Measurements from ENCODE around the gene MSRB1.

The MSRB1 gene, protein sequence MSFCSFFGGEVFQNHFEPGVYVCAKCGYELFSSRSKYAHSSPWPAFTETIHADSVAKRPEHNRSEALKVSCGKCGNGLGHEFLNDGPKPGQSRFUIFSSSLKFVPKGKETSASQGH

DNA sequence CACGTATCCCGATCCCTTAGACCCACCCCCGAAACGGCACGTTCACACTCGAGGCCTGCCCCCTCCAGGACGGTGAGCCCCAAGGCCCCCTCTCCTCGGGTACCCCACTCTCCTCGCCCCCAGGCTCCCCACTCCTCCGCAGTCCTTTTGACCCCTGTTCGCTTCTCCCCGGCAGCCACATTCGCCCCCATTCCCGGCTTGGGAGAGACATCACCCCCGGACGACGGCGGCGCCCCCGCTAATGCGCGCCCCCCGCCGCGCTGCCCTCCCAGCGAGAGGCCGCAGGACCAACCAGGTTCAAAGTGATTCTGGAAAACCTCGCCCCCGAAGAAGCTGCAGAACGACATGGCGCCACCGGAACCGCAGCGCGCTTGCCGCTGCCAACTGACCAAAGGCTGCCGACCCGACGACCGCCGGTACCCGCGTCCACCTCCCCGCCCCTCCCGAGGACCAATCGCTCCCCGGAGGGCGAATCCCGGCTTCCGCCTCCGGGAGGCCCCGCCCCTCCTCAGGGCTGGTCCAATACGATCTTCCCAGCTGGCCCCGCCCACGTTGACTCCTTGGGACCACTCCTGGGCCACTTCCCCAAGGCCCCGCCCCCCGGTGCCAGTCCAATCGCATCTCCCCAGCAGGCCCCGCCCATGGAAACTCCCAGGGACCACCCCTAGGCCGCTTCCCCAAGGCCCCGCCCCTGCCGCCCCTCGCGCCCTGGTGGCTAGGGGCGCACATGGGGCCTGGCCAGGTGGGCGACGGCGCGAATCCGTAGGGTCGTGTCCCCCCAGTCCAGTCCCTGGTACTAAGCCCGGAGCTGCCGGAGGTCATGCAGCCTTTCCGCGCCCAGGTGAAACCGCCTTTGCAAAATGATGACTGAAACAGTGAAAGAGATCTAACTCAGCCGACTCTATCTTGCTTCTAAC, at the start of gene MSRB1:
Gene MSRB1, minus strand, starts transcription at position 390 of the 917 bp plus-strand sequence. Its CDS starts 43 bp downstream, at position 347.
- peak; percentile 100 for DNase-seq

DNA sequence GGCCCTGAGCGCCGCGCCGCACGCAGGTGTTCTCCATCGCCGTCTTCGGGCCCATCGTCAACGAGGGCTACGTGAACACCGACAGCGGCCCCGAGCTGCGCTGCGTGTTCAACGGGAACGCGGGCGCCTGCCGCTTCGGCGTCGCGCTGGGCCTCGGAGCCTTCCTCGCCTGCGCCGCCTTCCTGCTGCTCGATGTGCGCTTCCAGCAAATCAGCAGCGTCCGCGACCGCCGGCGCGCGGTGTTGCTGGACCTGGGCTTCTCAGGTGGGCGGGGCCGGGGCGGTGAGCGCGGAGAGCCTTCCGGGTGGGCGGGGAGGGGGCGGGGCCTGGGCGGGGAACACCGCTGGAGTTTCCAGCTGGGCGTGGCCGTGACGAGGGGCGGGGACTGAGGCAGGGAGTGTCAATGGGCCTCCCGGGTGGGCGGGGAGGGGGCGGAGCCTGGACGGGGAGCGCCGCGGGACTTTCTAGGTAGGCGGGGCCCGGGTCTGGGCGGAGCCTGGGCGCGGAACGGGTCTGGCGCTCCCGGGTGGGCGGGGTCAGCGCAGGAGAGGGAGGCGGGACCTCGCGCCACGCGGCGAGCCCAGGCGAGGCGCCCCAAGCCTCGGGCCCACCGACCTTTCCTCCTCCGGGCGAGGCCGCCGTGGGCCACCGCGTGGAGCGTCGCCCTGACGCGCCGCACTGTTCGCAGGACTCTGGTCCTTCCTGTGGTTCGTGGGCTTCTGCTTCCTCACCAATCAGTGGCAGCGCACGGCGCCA, 49.1 kb upstream of the MSRB1 start:
- peak; percentile 49 for DNase-seq

DNA sequence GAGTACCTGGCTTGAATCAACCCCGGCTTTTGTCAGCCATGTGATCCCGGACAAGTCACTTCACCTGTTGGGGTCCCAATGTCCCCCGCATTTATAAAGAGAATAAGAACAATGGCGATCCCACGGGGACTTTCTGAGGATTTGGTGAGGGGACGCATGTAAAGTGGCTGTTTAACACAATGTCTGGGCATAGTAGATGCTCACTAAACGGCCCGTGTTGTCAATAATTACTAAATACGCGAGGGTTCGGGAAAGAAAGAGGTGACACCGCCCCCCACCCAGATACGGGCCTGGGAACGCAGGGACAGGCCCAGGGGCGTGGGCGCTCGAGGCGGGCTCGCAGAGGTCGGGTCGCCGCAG, 48.6 kb upstream of the MSRB1 start:
- no peak for DNase-seq

DNA sequence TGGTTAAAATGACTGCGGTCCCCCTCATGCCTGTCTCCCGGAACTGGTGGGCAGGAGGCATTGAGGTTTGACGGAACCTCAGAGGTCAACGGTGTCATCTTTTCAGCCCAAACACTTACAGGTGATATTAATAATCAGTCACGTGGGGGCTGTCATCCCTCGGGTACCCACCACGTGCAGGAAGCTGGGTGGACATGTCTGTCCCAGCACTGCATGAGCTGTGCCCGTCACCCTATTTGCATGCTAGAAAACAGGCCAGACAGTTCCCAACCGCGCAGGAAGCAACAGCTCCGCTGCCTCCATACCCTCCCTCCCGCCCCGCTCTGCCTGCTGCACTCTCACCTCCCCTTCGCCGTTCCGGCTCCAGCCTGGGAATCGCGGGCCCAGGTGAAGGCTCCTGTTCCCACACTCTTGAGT, 48.1 kb upstream of the MSRB1 start:
- DNase-seq, result peak; percentile 36

DNA sequence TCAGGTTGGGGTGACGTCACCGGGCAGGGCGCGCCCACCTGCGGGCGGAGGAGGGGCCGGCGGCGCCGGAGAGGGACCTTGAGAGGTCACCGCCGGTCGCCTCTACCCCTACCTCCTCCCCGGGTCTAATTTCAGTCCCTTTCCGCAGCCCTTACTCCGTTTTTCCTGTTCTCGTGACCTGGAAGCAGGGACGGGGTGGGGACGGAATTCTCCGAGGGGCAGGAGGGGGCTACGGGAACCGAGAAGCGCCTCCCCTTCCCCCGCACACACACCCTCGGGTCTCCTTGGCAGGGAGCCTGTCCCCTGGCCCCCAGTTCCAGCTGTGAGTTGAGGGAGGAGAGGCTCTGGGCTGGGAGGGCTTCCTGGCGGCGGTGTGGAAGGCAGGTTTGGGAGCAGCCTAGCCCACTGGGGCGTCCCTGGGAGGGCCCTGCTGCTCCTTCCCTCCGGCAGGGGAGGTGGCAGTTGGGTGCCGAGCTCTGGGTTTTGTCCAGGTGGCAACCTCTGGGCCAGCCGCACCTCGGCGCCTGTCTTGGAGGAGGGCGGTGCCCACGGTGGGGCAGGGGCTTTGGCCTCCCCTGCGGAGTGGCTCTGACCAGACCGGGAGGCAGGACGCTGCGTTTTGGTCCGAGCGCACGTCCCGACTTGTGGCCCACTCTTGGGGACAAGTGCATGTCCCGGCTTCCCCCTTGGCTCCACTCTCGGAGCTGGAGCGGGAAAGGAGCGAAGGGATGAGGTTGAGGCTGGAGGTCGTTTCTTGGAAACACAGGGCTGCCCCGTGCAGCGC, 47.5 kb upstream of the MSRB1 start:
- peak; percentile 83 for DNase-seq

DNA sequence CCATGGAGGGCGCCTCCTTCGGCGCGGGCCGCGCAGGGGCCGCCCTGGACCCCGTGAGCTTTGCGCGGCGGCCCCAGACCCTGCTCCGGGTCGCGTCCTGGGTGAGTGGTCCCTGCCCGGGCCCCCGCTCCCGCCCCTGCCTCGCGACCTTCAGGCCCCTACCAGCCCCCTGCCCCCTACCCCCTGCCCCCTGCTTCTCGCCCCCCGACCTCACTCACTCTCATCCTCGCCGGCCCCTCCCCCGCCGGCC, 47.0 kb upstream of the MSRB1 start:
- DNase-seq, result no peak

DNA sequence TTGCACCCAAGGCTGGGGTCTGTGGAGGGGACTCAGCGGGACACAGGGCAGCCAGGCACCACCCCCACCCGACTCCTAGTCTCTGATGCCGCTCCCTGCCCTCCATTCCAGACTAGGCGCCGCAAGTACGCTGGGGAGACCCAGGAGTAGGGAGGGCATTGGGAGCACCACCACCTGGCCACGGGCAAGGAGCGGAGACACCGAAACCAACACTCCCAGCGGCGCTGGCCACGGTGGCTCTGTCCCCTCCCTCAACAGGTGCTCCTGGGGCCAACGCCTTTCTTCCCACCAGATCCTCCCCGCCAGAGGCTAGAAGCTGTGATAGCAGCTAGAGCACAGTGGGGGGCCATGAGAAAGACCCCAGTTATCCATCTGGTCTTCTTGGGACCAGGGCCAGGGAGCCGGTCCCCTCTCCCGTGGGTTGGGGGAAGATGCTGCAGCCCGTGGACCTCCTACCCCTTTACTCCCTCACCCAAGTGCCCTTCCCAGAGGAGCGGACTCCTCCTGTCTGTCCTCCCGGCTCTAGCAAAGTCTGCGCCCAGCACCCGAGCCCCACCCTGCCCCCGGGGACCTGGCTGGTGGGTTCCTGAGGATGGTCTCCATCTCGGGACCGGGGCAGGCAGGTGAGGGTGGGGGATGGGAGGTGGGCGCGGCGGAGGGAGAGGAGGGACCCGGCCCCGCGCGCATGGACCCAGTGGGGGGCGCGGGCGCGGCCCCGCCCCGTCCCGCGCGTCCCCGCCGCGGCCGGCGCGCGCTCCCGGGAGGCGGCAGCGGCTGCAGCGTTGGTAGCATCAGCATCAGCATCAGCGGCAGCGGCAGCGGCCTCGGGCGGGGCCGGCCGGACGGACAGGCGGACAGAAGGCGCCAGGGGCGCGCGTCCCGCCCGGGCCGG, 46.5 kb upstream of the MSRB1 start, which contains the start of gene SYNGR3:
Gene SYNGR3, plus strand, starts transcription at position 762 of the 892 bp plus-strand sequence. CDS start 133 bp downstream, outside the sequence.
- DNase-seq, result peak; percentile 90

DNA sequence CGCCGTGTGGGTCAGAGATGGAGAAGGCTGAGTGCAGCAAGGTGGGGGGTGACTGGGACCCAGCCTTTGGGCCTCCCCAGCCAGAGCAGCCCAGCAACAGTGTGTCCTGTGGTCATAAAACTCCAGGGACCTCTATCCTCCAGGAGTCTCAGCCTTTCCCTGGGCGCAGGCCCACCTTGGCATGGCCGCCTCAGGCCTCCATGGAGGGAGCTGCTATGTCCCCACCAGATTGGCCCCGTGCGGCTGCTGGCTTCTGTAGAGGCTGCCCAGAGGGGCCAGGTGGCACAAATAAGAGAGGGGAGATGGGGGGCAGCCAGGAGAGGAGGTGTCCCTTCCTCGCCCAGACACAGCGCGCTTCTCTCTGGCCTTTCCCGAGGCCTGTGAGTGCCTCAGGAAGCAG, 44.2 kb upstream of the MSRB1 start:
- DNase-seq, result no peak

DNA sequence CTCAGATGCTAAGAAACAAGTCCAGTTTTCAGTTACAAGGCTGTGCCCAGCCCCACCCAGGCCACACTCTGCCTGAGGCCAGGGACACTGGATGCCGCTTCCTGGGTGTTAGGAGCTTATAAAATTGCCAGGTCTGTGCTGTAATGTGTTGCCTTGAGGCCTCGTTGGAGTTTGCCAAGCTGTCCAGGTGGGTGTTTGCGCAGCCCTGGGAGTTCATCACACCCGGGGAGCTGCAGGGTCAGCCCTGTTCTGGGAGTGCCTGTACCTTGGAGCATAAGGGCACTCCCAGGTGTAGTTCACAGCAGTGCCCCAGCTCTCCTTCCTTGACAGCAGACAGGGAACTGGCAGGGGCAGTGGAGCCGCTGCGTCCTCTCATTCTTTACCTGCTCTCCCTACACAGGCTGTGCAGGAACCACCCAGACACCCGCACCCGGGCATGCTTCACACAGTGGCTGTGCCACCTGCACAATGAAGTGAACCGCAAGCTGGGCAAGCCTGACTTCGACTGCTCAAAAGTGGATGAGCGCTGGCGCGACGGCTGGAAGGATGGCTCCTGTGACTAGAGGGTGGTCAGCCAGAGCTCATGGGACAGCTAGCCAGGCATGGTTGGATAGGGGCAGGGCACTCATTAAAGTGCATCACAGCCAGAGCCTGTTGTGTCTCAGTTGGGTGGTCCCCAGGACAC, 42.6 kb upstream of the MSRB1 start:
- no peak for DNase-seq

DNA sequence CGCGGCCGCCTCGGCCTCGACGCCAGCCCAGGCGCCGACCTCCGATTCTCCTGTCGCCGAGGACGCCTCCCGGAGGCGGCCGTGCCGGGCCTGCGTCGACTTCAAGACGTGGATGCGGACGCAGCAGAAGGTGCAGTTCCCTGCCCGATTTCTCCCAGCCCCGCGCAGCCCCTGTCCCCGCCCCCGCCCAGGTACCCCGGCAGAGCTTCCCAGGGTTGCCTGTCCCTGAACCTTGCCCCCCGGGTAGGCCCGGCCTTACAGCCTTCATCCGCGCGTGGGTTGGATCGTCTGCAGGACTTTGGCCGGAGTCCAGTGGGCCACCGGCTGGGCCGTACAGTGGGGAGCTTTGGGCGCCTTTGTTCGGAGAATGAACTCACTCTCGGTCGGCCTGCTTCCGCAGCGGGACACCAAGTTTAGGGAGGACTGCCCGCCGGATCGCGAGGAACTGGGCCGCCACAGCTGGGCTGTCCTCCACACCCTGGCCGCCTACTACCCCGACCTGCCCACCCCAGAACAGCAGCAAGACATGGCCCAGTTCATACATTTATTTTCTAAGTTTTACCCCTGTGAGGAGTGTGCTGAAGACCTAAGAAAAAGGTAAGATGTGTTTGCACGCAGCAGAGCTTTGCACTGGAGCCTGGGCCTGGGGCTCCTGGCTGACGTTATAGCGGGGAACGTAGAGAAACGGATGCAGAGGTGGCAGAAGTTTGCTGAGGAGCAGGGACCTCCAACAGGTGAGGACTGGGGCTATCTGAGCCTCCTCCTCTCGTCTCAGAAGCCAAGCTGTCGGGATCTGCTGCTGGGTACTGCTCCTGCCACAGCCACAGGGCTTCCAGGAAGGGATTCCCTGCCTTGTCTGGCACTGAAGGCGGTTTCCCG, 41.6 kb upstream of the MSRB1 start:
- peak; percentile 74 for DNase-seq

DNA sequence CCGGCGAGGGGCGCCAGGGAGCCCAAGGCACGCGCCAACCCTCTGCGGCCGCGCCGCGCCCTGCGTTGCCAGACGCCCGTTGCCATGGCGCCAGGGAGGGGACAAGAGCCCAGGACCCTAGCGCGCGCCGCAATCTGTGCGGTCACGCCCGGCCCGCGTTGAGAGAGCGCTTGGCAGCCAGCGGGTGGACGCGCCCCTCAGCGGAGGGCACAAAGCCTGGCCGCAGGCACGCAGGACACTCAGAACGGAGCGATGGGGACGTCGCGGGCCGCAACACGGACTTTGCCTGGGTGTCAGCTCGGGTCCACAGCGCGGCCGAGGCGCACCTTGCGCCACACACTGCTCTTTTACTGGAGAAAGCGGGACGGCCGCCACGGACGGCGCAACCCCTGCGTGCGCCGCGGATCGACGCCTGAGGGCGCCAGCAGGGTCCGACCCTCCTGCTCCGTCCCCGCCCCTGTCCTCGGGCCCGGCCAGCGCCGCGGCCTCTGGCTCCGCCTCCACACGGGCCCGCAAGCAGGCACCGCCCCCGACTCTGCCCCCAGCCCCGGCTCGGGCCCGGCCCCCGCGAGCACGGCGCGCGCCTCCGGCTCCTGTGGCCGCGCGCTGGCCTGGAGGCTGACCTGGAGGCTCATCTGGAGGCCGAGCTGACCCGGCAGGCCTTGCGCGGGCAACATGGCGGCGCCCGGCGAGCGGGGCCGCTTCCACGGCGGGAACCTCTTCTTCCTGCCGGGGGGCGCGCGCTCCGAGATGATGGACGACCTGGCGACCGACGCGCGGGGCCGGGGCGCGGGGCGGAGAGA, 40.7 kb upstream of the MSRB1 start, which contains the start of gene GFER:
Gene GFER, plus strand, starts transcription at position 650 of the 803 bp plus-strand sequence. Its CDS starts 26 bp downstream, at position 676.
- DNase-seq, result peak; percentile 98

DNA sequence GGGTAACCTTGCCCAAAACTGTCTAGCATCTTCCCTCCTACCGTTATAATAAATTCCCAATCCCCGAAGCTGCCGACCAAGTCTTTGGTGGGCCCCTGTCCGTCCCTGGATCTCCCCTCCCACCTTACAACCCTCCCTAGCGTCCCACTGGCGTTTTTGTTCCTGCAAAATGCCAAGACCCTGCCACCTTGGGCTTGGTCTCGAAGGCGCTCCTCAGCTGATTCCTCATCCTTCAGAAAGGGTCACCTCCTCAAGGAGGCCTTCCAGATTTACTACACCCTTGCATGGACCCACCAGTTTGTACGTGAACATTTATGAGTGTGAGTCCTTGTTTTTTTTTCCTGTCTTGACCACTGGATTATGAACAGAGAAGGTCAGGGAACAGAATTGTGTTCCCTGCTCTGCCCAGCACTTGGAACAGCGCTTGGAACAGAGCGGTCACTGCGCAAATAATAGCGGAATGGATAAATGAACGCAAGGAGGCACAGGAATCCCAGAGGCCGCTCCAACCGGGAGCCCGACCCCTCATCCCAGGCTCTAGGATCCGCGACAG, 40.1 kb upstream of the MSRB1 start:
- no peak for DNase-seq

DNA sequence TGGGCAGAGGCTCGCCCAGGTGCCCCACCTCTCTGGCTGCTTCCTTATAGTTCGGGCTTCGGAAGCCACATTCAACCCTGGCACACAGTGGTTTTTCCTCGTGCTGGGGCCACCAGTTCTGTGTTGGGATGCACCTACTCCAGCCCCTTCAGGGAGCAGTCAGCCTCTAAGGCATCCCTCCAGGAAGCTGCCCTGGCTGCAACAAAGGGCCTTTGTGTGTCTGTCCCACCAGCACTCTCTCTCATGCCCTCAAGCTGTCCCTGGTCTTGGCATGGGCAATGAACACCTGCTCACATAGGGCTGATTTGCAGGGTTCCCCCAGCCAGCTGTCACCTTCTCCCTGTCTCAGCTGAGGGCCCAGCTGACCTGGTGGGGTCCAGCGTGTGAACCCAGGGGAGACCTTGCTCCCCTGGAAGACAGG, 39.0 kb upstream of the MSRB1 start:
- DNase-seq, result peak; percentile 91

DNA sequence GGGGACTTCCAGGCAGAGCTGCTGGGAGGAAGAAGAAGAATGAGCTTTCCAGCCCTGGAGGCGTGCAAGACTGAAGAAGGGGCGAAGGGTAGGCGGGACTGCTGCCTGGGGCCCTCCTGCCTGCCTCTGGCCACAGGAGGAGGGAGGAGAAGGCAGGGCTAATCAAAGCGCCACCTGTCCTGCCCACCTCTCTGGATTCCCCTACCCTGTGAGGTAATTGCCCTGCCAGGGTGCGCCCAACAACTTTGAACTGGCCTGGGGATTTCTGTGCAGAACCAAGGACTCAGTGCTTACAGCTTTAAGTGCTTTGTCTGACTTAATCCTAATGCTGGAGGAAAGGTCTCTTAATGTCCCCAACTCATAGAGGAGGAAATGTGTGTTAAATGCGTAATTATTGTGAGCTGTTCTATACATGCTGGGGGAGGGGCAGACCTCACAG, 38.4 kb upstream of the MSRB1 start, which contains the start of gene NOXO1:
Gene NOXO1, minus strand, starts transcription at position 72 of the 439 bp plus-strand sequence. CDS start 290 bp downstream, outside the sequence.
- peak; percentile 80 for DNase-seq

DNA sequence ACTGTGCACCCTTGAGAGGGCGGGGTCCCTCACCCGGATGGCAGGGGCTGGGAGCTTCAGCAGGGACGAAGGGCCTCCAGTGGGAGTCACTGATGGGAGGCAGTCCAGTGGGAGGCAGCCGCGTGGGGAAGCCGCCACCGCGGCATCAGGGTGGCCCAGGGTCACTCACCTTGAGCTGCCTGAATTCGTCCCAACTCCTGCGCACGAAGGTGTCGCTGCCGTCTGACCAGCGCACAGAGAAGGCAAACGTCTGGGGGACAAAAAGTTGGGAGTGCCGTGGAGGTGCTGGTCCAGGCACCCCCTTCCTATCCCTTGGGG, 37.7 kb upstream of the MSRB1 start:
- no peak for DNase-seq

DNA sequence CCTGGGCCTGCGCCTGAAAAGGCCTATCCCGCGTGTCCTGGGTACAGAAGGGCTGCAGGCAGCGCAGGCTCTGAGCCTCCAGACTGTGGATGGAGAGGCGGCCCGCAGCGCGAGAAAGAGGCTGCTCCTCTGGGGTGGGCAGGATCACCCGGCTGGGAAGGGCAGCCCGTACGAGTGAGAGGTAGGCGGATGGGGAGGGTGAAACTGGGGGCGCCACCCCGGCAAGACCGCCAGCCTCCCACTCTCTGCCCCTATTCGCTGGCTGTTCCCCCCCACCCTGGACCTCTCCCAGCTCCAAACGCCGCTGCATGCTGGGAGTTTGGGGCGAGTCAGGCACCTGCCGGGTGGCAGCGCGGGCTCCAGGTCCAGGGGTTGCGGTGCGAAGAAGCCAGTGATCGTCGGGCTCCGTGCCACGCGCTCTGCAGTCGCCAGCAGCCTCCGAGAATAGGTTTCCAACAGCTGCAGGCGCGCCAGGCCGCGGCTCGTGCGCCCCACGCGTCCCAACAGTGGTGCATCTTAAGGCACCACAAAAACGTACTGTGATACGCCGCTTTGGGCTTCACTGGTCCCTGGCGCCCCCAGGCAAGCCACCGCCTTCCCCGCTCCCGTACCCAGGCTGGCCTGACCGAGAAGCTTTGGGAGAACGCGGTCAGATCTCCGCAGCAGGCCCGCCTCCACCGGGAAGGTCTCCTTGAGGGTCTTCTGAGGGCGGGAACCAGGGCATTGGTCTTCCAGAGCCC, 37.2 kb upstream of the MSRB1 start:
- DNase-seq, result peak; percentile 78

DNA sequence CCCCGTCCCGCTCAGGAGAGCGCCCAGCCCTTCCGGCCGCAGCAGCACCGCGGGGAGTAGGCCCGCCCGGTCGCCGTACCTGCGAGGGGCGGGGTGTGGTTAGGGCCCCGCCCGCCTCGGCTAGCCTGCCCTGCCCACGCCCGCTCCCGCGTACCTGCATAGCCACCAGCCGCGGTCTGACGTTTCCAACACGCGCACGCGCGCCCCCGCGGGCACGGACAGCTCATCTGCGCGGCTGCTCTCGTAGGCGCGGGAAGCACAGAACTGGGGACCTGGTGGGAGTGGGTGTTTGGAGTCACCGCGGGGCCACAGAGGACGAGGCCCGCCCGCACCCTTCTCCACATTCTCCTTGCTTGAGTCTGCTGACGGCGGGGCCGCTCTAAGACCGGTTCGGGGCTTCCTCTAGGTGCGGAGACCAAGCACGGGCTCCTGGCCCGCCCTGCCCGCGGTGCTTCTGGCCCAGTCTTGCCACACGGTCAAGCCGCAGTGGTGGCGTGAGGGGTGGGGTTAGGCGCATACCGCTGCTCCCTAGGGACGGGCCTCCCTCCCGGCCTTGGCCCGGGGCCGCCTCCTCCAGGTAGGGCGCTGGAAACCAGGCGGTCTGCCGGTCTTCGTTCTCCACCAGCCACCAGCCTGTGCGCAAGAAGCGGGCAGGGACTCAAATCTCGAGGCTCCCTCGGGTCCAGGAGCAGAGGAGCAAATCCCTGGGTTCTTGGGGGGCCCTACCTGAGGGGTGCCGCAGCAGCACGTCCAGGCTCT, 36.5 kb upstream of the MSRB1 start:
- peak; percentile 97 for DNase-seq

Measured in NCI-H69 (cell line).